ENCODE measurements around the gene PEAK3. TPM values are rescaled to one million over a fixed set of nuclear protein-coding genes. Genes with fewer than 3 reads are reported as not detected.

PEAK3 gene
- total and polyA plus RNA-seq, 7 donors, result under 0.01 to 0.82 (median 0.55) TPM

DNA sequence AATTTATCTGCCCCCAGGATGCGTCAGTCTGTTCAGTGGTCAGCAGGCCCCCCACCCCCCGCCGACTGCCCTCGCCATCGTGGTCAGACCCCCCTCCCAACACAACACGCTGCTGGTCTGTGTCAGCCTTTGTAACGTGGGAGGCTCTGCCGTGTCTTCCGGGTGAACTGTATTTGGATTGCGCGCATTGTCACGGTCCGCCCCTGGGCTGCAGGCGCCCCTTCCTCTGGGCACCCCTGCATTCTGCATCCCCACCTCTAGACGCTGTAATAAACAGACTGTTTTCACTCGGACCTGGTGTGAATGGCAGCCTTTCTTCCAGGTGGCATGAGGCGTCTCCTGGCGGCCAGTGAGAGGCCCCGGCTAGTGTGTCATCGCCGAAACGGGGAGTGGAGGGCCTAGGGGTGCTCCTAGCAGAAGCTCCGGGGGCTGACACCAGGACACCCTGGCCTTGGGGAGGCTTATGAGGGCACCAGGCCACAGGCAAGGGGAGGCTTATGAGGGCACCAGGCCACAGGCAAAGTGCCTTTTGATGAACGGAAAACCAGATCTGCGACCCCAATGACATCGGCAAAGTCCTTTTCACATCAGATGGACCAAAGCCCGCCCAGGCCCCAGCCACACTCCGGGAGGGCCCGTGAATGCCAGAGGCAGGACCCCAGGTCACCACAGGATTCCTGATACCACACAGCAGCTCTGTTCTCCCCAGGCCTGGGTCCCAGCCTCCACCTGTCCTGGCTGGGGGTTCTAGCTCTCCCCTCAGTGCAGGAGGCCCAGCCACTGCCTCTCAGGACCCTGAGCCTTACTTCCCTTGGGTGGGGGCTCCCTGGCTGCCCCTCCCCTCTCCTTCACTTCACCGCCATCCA is 49.5 kb downstream of the PEAK3 start:
- Histone ChIP-seq H3K4me3 (no peak overlapping the region), H3K36me3 (peaks cover 0 to 62% (median 27%) of the 10 kb centered on the region in 4 donors), H3K27me3 (no peaks in the 10 kb centered on the region), H3K4me1 (peaks cover 0 to 28% (median 23%) of the 10 kb centered on the region in 4 donors), H3K27ac (no peak overlapping the region), H3K9me3 (no peaks in the 10 kb centered on the region)
- intact Hi-C loops (cut with DNase I), result no loop called here
- 76 to 84% methylated on average over 30 of the region's 30 CpGs for WGBS, 2 donors
- no peak for DNase-seq
- TF ChIP-seq, protein P1, sequence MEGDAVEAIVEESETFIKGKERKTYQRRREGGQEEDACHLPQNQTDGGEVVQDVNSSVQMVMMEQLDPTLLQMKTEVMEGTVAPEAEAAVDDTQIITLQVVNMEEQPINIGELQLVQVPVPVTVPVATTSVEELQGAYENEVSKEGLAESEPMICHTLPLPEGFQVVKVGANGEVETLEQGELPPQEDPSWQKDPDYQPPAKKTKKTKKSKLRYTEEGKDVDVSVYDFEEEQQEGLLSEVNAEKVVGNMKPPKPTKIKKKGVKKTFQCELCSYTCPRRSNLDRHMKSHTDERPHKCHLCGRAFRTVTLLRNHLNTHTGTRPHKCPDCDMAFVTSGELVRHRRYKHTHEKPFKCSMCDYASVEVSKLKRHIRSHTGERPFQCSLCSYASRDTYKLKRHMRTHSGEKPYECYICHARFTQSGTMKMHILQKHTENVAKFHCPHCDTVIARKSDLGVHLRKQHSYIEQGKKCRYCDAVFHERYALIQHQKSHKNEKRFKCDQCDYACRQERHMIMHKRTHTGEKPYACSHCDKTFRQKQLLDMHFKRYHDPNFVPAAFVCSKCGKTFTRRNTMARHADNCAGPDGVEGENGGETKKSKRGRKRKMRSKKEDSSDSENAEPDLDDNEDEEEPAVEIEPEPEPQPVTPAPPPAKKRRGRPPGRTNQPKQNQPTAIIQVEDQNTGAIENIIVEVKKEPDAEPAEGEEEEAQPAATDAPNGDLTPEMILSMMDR (IDR thresholded peaks at IDR 0.05), result no peak
- no peak for TF ChIP-seq POLR2A (IDR thresholded peaks at IDR 0.05)
- no peak for TF ChIP-seq POLR2AphosphoS5 (IDR thresholded peaks at IDR 0.05)
- TF ChIP-seq EP300 (IDR thresholded peaks at IDR 0.05), result no peak

DNA sequence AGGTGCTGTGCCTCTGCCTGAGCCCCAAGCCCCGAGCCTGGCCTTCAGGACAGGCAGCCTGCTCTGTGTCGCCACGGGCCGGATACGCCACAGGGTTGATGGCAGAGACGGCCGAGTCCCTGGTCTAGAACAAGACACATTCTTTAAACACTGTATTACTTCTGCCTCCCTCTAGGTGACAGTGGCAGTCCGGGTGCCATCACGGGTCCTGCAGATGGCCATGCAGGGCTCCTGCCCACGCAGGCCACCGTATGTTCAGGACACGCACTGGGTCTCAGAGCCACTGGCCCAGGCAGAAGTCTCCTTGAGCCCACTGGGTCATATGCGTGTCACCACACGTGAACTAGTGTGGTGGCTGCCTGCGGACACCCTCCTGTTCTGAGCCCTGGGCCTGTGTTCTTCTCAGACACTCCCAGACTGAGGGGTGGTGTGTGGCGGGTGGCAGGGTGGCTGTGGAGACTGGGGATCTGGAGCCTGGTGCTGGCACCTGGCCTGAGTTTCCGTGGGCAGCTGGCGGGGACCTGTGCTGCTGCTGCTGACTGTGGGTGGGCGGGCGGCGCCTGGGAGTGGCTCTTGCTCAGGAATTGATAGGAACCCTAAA is 50.3 kb downstream of the PEAK3 start:
- DNase-seq, result no peak
- no peaks in the 10 kb centered on the region for H3K9me3 ChIP-seq
- no peak overlapping the region for H3K4me3 ChIP-seq
- peaks cover 0 to 24% (median 18%) of the 10 kb centered on the region in 4 donors for H3K4me1 ChIP-seq
- intact Hi-C loops (cut with DNase I), result no loop called here
- no peaks in the 10 kb centered on the region for H3K27me3 ChIP-seq
- H3K36me3 ChIP-seq, result peaks cover 0 to 70% (median 30%) of the 10 kb centered on the region in 4 donors
- 68 to 84% methylated on average over 21 of the region's 21 CpGs for WGBS, 2 donors
- H3K27ac ChIP-seq, result no peak overlapping the region
- TF ChIP-seq POLR2A (IDR thresholded peaks at IDR 0.05), result no peak
- TF ChIP-seq, protein P1 (IDR thresholded peaks at IDR 0.05), result no peak
- TF ChIP-seq POLR2AphosphoS5 (IDR thresholded peaks at IDR 0.05), result no peak
- TF ChIP-seq EP300 (IDR thresholded peaks at IDR 0.05), result no peak

- intact Hi-C loops (cut with DNase I), result no loop called here
- peaks cover 7 to 78% (median 36%) of the 10 kb centered on the region in 4 donors for H3K36me3 ChIP-seq
- DNase-seq, result no peak
- H3K9me3 ChIP-seq, result no peaks in the 10 kb centered on the region
- WGBS, 2 donors, result 53 to 80% methylated on average over 12 of the region's 12 CpGs
- TF ChIP-seq, protein P1 (IDR thresholded peaks at IDR 0.05), result no peak
- TF ChIP-seq POLR2A (IDR thresholded peaks at IDR 0.05) (no peak), POLR2AphosphoS5 (IDR thresholded peaks at IDR 0.05) (no peak), EP300 (IDR thresholded peaks at IDR 0.05) (no peak)
- no peak overlapping the region for H3K4me3 ChIP-seq
- H3K27me3 ChIP-seq, result no peaks in the 10 kb centered on the region
- H3K27ac ChIP-seq, result no peak overlapping the region
- peaks cover 0 to 24% (median 18%) of the 10 kb centered on the region in 4 donors for H3K4me1 ChIP-seq
Observed at GRCh38 chr19:2230807-2231533, 51.0 kb downstream of the PEAK3 start.

DNA sequence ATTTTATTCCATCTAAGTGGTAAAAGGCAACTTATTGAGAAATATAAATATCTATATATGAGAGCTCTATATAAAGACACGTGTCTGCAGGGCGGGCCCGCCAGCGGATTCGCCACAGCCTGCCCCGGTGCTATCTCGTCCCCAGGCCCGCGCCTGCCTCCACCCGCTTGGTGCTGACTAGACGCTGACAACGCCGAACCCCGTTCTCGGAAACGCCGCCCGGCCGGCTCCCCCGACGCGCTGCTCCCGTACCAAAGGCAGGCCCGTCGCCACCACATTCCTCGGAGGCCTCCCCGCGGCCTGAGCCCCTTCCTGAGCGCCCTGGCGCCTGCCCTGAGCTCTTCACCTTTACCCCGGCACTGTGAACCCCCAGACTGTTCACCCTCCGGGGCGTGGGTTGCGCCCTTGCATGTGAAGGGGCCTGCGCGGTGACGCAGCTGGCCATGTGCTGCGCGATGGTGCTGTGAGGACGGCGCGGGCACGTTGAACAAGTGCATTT is 51.9 kb downstream of the PEAK3 start:
- H3K9me3 ChIP-seq, result no peaks in the 10 kb centered on the region
- WGBS, 2 donors, result 94 to 95% methylated on average over 43 of the region's 43 CpGs
- peaks cover 0 to 20% (median 13%) of the 10 kb centered on the region in 4 donors for H3K4me1 ChIP-seq
- no peak overlapping the region for H3K27ac ChIP-seq
- intact Hi-C loops (cut with DNase I), result no loop called here
- no peak for TF ChIP-seq EP300 (IDR thresholded peaks at IDR 0.05)
- TF ChIP-seq, protein P1 (IDR thresholded peaks at IDR 0.05), result no peak
- TF ChIP-seq POLR2A (IDR thresholded peaks at IDR 0.05), result no peak
- no peak for TF ChIP-seq POLR2AphosphoS5 (IDR thresholded peaks at IDR 0.05)
- H3K4me3 ChIP-seq, result no peak overlapping the region
- H3K36me3 ChIP-seq, result peaks cover 7 to 87% (median 42%) of the 10 kb centered on the region in 4 donors
- H3K27me3 ChIP-seq, result no peaks in the 10 kb centered on the region
- DNase-seq, result no peak

Data from sigmoid colon (tissue), 7 donors.